Measurements from ENCODE around the gene ASB13.

The ASB13 gene

DNA sequence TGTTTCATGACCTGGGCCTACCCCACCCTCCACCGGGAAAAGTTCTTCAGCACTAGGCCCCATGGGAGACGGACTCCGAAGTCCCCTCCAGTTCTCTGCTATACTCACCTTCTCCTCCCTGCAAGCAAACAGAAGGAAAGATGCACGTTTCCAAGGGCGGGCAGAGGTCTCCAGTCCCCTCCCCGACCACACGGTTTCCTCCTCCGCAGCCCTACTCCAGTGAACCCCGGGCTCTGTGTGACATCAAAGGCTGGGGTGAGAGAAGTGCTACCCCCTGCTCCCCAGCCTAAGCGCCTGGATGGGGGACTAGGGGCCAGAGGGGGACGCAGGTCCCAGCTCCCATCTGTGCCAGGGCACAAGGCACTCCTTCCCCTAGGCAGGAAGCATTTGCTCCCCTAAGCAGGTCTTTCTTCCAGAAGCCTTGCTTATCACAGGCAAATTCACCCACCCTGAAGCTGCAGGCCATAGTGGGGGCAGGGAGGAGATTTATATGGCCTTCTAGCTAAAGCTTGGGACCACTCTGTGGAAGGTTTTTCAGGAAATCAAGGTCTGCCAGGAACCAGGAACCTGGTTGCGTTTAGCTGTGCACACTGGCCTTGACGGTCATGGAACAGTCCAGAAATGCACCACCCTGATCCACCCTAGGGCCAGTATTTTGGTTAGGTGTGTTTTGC, 52.8 kb downstream of the ASB13 start:
- DNase-seq (ENCODE audit: low read depth), result no peak
- H3K4me3 ChIP-seq (ENCODE audit: low read length), result no peak overlapping the region
- TF ChIP-seq CTCF (conservative IDR thresholded peaks at IDR 0.05; ENCODE audit: low read depth, low read length), result no peak

DNA sequence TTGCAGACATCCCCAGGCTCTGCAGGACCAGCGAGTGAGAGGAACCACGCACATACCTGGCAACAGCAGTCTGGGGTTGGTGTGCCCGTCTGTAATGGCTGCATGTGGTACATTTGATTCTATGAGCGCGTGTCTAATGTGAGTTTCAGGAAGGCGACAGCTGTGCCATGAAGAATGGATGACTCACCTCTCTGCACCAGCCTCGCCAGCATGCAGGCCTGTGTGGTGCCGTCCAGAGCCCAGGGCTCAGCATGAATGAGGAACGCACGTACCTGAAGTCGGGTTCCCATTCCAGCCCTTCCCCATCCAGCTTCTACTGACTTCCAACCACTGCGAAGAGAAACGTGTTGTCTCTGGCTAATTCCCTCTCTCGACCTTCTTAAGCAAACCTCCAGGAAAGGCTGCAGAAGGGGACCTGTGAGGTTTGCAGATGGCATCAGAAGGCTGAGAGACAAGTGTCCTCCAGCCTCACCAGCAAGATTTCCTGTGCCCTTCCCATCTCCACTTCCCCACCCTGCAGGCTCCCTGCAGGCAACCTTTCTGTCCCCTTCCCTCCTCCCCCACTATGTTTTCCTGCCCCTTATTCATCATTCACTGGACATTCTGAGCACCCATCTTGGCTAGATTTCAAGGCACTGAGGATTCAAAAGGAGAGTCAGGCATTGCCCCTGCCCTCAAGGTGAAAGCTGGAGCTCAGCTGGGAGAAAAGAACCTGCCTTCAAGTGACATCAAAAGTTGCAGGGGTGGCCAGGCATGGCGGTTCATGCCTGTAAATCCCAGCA, 54.3 kb downstream of the ASB13 start:
- TF ChIP-seq CTCF (conservative IDR thresholded peaks at IDR 0.05; ENCODE audit: low read depth, low read length), result no peak
- no peak overlapping the region for H3K4me3 ChIP-seq (ENCODE audit: low read length)
- no peak for DNase-seq (ENCODE audit: low read depth)

DNA sequence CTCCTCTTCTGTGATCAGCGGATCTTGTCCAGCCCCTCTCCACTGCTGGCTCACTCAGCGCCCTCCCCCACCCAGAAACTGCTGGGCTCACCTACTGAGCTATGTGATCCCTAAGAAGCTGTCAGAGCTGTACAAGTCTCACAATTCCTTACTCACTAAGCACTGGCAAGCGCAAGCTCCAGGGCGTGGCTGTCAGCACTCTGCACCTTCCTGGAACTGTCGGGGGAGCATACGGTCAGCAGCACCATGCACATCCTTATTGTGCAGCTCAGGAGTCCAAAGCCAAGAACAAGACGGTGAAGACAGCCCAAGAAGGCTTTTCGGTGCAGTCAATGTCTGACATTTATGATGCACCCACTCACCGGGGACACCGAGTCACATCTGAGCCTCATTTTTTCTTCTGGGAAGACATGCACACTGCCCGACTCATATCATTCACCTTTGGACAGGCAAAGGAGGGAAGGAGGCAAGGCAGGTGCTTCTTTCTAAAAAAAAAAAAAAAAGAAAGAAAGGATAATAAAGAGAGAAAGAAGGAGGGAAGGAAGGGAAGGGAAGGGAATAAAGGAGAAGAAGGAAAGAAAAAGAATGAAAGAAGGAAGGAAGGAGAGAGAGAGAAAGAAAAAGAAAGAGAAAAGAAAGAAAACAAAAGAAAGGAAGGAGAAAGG, 56.3 kb downstream of the ASB13 start:
- DNase-seq (ENCODE audit: low read depth), result no peak
- no peak for TF ChIP-seq CTCF (conservative IDR thresholded peaks at IDR 0.05; ENCODE audit: low read depth, low read length)
- H3K4me3 ChIP-seq (ENCODE audit: low read length), result no peak overlapping the region

- H3K4me3 ChIP-seq (ENCODE audit: low read length), result no peak overlapping the region
- TF ChIP-seq CTCF (conservative IDR thresholded peaks at IDR 0.05; ENCODE audit: low read depth, low read length), result no peak
- DNase-seq (ENCODE audit: low read depth), result no peak
Measured at GRCh38 chr10:5608608-5609220, 57.7 kb downstream of the ASB13 start.

DNA sequence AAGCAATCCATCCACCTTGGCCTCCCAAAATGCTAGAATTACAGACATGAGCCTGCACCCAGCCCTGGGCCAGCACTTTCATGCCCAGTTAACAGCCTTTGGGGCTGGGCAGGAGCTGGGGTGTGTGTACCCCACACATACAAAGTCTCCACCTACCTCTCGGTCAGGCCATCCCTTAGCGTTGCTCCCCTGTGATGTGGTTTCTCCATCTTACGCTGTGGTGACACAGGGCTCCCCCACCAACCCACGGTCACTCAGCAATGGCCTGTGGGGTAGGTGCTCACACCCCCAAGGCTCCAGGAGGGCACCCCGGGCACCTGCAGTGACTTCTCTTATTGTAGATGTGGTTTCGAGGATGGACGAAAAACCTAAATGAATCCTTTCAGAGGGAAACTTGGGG, 58.8 kb downstream of the ASB13 start:
- TF ChIP-seq CTCF (conservative IDR thresholded peaks at IDR 0.05; ENCODE audit: low read depth, low read length), result no peak
- no peak for DNase-seq (ENCODE audit: low read depth)
- H3K4me3 ChIP-seq (ENCODE audit: low read length), result no peak overlapping the region

DNA sequence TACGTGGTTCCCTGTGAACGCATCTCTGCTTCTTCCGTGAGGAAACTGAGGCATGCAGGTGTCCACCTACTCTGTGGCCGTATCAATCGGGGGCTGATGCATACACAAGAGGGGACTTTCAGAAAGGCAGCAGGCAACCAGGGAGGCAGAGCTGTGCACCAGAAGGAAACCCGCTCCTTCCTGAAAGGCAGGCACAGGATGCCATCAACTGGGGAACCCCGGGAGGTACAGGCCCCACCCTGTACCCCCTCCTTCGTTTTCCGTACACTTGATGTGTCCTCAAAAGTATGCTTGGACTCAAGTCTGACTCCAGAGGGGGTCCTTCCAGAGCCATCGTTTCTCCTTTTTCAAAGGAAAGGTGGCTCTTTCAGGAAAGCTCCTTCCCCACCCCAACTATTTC, 59.5 kb downstream of the ASB13 start:
- no peak for DNase-seq (ENCODE audit: low read depth)
- no peak overlapping the region for H3K4me3 ChIP-seq (ENCODE audit: low read length)
- TF ChIP-seq CTCF (conservative IDR thresholded peaks at IDR 0.05; ENCODE audit: low read depth, low read length), result no peak

Measured in retinal pigment epithelial cell (primary cell).